Effector memory CD8-positive, alpha-beta T cell (primary cell): Measurements from ENCODE around the gene GSK3A.
A peak's percentile ranks its signal among the peaks of the same experiment; 100 is the strongest.
"Not testable (repeated sequence)": the region's sequence is repeated elsewhere in the genome, so short reads cannot be mapped to it uniquely, and the experiment has no call there.

ENCODE experiments used
- ATAC-seq: fragments of 150-1000 bp; cut with Tn5 transposase; replicated peaks from 2 replicates; pipeline ENCODE4 v1.10.0; 2021; ENCODE audit warnings: mild to moderate bottlenecking, moderate library complexity
- DNase-seq, 3 experiments: peaks; one replicate each; pipeline ENCODE4 v3.0.0; 2021
- H3K27ac Mint-ChIP-seq, 2 donors: one replicate each; pipeline ENCODE4 v1.8.0; 2022; ENCODE audit warnings: mild to moderate bottlenecking in 2 of 2, mixed read lengths in 2 of 2, moderate library complexity in 2 of 2
- H3K27me3 Mint-ChIP-seq, 2 donors: one replicate each; pipeline ENCODE4 v1.8.0; 2022; ENCODE audit warnings: mixed read lengths in 2 of 2
- H3K36me3 Mint-ChIP-seq: one replicate; pipeline ENCODE4 v1.8.0; 2022; ENCODE audit warnings: mild to moderate bottlenecking, moderate library complexity, mixed read lengths; ENCODE audit not compliant: insufficient read depth
- H3K4me1 Mint-ChIP-seq, 2 donors: one replicate each; pipeline ENCODE4 v1.8.0; 2022; ENCODE audit warnings: low read depth in 2 of 2, mixed read lengths in 2 of 2
- H3K4me3 Mint-ChIP-seq, 2 donors: one replicate each; pipeline ENCODE4 v1.8.0; 2022; ENCODE audit warnings: mild to moderate bottlenecking in 2 of 2, mixed read lengths in 2 of 2, moderate library complexity in 2 of 2
- H3K9me3 Mint-ChIP-seq, 2 donors: one replicate each; pipeline ENCODE4 v1.8.0; 2022; ENCODE audit warnings: mixed read lengths in 2 of 2

GSK3A gene

GRCh38 chr19:42269478-42270345 is 27.3 kb upstream of the GSK3A start:
- peaks cover 29% of the 10 kb centered on the region for H3K36me3 Mint-ChIP-seq
- H3K27ac Mint-ChIP-seq: no peak overlapping the region
- DNase-seq (no peak), ATAC-seq (no peak)
- no peaks in the 10 kb centered on the region for H3K27me3 Mint-ChIP-seq
- H3K4me1 Mint-ChIP-seq: peaks cover 19 to 29% of the 10 kb centered on the region in 2 donors
- no peak overlapping the region for H3K4me3 Mint-ChIP-seq
- H3K9me3 Mint-ChIP-seq: no peaks in the 10 kb centered on the region

GRCh38 chr19:42268704-42269477 is 26.5 kb upstream of the GSK3A start, which contains the start of gene CIC:
CIC (plus strand) TSS chr19:42269252; CDS start chr19:42271784, 2,532 bp downstream.
- H3K27ac Mint-ChIP-seq: no peak within 1 kb of the TSS
- no peak within 1 kb of the TSS for H3K4me3 Mint-ChIP-seq
- peaks cover 14 to 29% of the 10 kb centered on the region in 2 donors for H3K4me1 Mint-ChIP-seq
- peak; percentile 98 to 99 (median 98) for DNase-seq
- peak; percentile 75 for ATAC-seq
- peaks cover 24% of the 10 kb centered on the region for H3K36me3 Mint-ChIP-seq
- H3K27me3 Mint-ChIP-seq: no peaks in the 10 kb centered on the region
- no peaks in the 10 kb centered on the region for H3K9me3 Mint-ChIP-seq

- peak in 2 of 3 experiments; percentile 98 to 99 for DNase-seq
- no peaks in the 10 kb centered on the region for H3K9me3 Mint-ChIP-seq
- no peak overlapping the region for H3K4me3 Mint-ChIP-seq
- peaks cover 14 to 29% of the 10 kb centered on the region in 2 donors for H3K4me1 Mint-ChIP-seq
- no peak overlapping the region for H3K27ac Mint-ChIP-seq
- peak; percentile 58 for ATAC-seq
- no peaks in the 10 kb centered on the region for H3K27me3 Mint-ChIP-seq
- H3K36me3 Mint-ChIP-seq: peaks cover 21% of the 10 kb centered on the region
Measured at GRCh38 chr19:42268142-42268703, 25.8 kb upstream of the GSK3A start.

- Mint-ChIP-seq H3K4me3 (no peak overlapping the region), H3K9me3 (no peaks in the 10 kb centered on the region), H3K4me1 (peaks cover 14 to 29% of the 10 kb centered on the region in 2 donors), H3K36me3 (peaks cover 20% of the 10 kb centered on the region), H3K27ac (no peak overlapping the region), H3K27me3 (no peaks in the 10 kb centered on the region)
- no peak for DNase-seq
- ATAC-seq: no peak
Measured at GRCh38 chr19:42267644-42268141, 25.3 kb upstream of the GSK3A start.

GRCh38 chr19:42266928-42267603 is 24.7 kb upstream of the GSK3A start:
- Mint-ChIP-seq H3K4me1 (peaks cover 14 to 29% of the 10 kb centered on the region in 2 donors), H3K36me3 (peaks cover 15% of the 10 kb centered on the region)
- not testable (repeated sequence) for H3K27me3 Mint-ChIP-seq, H3K9me3 Mint-ChIP-seq, DNase-seq, ATAC-seq, H3K4me3 Mint-ChIP-seq, H3K27ac Mint-ChIP-seq

GRCh38 chr19:42266105-42266504 is 23.7 kb upstream of the GSK3A start:
- peaks cover 9 to 23% of the 10 kb centered on the region in 2 donors for H3K4me1 Mint-ChIP-seq
- DNase-seq, H3K27me3 Mint-ChIP-seq, H3K4me3 Mint-ChIP-seq, H3K9me3 Mint-ChIP-seq, ATAC-seq, H3K27ac Mint-ChIP-seq: not testable (repeated sequence)
- peaks cover 10% of the 10 kb centered on the region for H3K36me3 Mint-ChIP-seq

- no peak for DNase-seq
- no peak overlapping the region for H3K27ac Mint-ChIP-seq
- no peaks in the 10 kb centered on the region for H3K27me3 Mint-ChIP-seq
- no peak for ATAC-seq
- no peaks in the 10 kb centered on the region for H3K9me3 Mint-ChIP-seq
- no peaks in the 10 kb centered on the region for H3K4me1 Mint-ChIP-seq
- no peaks in the 10 kb centered on the region for H3K36me3 Mint-ChIP-seq
- H3K4me3 Mint-ChIP-seq: no peak overlapping the region
Measured at GRCh38 chr19:42261763-42262162, 19.4 kb upstream of the GSK3A start.

GRCh38 chr19:42257842-42258241 is 15.4 kb upstream of the GSK3A start:
- ATAC-seq, DNase-seq, H3K4me3 Mint-ChIP-seq, H3K27me3 Mint-ChIP-seq, H3K27ac Mint-ChIP-seq, H3K9me3 Mint-ChIP-seq: not testable (repeated sequence)
- Mint-ChIP-seq H3K36me3 (peaks cover 14% of the 10 kb centered on the region), H3K4me1 (peaks cover 9 to 10% of the 10 kb centered on the region in 2 donors)

GRCh38 chr19:42255766-42256745 is 13.7 kb upstream of the GSK3A start:
- peaks cover 22 to 24% of the 10 kb centered on the region in 2 donors for H3K4me1 Mint-ChIP-seq
- DNase-seq (no peak), ATAC-seq (no peak)
- H3K9me3 Mint-ChIP-seq: no peaks in the 10 kb centered on the region
- H3K27ac Mint-ChIP-seq: peak overlapping the region; percentile 56 to 67
- no peaks in the 10 kb centered on the region for H3K27me3 Mint-ChIP-seq
- H3K36me3 Mint-ChIP-seq: peaks cover 18% of the 10 kb centered on the region
- H3K4me3 Mint-ChIP-seq: peak overlapping the region; percentile 86 to 96

GRCh38 chr19:42254850-42255765 is 12.7 kb upstream of the GSK3A start, which contains the start of gene ERF:
ERF (minus strand) TSS chr19:42255128; CDS start chr19:42254999, 129 bp downstream.
- peaks cover 27% of the 10 kb centered on the region for H3K36me3 Mint-ChIP-seq
- ATAC-seq: peak; percentile 82
- peak within 1 kb of the TSS; percentile 56 to 67 for H3K27ac Mint-ChIP-seq
- H3K4me3 Mint-ChIP-seq: peak within 1 kb of the TSS; percentile 86 to 96
- H3K9me3 Mint-ChIP-seq: no peaks in the 10 kb centered on the region
- peak; percentile 93 for DNase-seq
- H3K4me1 Mint-ChIP-seq: peaks cover 24 to 25% of the 10 kb centered on the region in 2 donors
- H3K27me3 Mint-ChIP-seq: no peaks in the 10 kb centered on the region
